Right forelimb (tissue), 1 donor: Measurements from ENCODE around the gene ELK3.

Source experiments
- DNase-seq: peaks from one replicate; pipeline ENCODE4 v3.0.0-alpha.2; 2018

Gene ELK3

DNA sequence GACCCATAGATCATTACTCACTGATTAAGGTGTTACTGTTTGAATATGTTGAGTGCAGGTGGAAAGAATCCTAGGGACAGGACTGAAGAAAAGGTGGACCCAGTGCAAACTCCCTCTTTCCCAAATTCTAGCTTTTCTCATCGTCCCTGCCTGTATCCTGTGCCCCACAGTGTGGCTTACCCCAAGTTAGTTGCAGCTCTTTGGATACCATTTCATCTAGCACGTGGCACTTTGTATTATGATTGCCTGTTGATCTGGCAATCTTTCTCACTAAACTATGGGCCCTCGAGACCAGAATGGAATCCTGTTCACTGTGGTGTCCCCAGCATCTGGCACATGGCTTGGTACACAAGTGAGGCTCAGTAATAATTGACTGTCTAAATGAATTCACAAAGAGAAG, 66.5 kb downstream of the ELK3 start:
- DNase-seq: no peak

DNA sequence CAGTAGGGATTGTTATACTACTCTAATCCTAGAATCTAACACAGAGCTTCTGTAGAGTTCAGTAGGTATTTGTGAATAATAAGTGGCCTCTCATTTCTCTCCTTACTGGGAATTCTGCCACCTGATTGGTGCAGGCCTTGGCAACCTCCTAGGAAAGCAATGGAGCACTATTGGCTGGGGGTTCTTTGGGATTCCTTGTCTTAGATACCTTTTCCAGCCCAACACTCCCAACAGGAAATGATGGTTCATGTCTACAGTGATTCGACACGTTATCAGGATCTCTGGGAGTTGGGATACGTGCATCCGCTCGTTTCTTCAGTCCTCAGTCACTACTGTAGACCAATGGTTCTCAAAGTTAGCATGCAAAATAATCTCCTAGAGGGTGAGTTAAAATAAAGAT, 67.4 kb downstream of the ELK3 start:
- DNase-seq: no peak

DNA sequence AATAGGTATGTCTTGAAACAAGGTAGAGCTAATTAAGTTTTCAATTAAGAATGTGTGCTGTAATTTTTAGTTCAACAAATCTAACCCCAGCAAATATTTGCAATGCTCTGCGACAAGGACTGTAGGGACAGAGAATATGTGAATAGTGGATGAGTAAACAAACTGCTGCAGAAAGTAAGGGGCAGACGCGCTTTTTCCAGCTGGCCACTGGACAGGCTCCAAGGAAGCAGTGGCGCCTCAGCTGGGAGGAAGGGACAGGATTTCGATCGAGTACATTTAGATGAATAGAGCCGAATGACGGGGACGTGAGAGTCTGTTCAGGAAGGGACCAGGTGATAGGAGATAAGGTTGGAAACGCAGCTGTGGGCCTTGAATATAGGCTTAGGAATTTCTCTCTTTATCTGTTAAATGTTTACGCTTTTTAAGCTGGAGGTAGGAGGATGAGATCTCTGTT, 69.3 kb downstream of the ELK3 start:
- no peak for DNase-seq

DNA sequence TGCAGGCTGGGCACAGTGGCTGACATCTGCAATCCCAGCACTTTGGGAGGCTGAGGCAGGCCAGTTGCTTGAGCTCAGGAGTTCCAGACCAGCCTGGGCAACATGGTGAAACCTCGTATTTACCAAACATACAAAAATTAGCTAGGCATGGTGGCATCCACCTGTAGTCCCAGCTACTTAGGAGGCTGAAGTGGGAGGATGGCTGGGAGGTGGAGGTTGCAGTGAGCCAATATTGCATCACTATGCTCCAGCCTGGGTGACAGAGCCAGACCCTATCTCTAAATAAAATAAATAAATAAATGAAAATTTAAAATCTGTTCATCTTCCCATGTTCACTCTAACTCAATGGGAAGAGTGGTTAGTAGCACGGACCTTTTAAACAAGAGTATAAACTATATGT, 71.2 kb downstream of the ELK3 start:
- DNase-seq: no peak

DNA sequence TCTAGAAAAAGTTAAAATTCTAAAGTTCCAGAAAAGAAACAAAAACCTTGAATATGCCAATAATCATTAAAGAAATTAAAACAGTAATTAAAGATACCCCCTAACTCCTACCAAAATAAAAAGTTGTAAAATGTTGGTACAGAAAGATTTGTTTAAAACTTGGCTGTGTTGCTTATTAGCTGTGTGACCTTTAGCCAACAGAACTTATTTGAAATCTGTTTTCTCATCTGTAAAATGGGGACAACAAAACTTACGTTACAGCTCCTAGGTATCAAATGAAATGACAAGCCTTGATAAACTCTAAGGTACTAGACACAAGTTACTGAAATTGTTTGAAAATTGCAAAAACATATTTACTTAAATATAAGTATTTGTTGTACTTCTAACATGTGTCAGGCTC, 71.7 kb downstream of the ELK3 start:
- DNase-seq: no peak

DNA sequence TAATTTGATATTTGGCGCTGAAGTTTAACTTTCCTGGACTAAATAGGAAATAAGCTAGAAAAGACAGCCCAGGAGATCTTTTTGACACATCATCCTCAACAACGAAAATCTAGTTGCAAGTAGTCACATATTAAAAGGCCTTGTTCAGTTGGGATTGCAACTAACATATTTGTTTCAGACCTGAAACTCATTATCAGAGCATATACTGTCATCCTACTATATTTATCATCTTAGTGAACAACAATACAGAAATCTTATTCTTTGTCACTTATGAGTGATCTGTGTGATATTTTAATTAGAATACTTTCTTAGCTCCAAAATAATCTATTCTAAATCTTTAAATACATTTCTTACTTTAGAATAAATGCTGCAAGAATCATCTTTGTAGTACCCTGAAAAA, 72.1 kb downstream of the ELK3 start:
- no peak for DNase-seq

DNA sequence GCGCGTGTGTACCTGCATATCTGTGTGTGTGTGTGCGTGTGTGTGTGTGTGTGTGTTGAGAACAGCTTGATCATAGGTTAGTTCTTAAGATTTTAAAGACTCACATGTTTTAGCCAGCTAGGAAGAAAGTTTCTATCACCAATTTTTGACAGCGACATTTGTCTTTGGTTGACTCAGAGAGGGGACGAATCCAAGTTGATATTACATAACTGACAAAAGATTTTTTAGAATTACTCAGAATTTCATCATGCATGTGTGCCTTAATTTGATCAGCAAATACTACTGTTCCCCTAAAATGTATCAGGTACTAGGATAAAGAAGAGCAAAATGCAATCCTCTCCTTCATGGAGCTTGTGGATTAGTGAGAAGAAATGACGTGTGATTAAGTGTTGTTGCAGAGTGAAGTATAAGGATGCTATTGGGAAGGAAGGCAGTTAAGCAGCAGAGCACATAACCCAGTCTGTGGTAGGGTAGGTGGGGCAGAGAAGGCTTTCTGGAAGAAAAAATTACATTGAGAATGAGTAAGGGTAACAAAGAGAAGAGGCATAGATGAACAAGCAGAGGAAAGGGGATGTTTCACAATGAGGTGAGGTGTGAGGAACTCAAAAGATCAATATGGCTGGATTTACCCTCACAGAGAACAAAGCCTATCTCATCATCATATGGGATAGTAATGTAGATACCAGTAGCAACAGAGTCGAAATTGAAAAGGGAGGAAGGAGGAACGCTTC, 77.5 kb downstream of the ELK3 start:
- DNase-seq: no peak

DNA sequence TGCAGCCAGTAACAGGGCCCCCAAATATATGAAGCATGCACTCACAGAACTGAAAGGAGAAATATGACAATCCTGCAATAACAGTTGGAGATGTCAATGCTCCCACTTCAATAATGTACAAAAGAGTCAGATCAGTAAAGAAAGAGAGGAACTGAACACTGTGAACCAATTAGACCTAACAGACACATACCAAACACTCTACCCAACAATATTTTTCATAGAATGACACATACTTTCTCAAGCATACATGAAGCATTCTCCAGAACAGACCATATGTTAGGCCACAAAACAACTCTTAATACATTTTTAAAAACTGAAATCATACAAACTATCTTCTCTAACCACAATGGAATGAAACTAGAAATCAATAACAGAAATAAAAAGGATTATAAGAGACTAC, 80.2 kb downstream of the ELK3 start:
- no peak for DNase-seq

DNA sequence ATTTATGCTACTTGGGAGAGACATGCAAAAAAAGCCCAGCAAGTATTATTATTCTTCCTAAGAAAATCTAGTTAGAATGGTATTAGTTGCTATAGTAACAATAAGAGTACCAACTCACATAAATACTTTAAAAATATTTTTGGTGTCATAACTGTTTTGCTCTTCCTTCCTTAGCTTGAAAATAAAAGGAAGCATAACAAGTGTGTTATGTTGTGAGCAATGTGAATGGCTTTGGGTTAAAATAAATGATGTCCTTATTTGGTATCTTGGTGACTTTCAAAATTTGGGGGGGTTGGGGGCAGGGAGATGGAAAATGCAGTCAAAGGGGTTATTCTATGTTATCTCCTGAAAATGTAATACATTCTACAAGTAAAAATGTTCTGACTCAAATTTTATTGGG, 91.0 kb downstream of the ELK3 start:
- no peak for DNase-seq

DNA sequence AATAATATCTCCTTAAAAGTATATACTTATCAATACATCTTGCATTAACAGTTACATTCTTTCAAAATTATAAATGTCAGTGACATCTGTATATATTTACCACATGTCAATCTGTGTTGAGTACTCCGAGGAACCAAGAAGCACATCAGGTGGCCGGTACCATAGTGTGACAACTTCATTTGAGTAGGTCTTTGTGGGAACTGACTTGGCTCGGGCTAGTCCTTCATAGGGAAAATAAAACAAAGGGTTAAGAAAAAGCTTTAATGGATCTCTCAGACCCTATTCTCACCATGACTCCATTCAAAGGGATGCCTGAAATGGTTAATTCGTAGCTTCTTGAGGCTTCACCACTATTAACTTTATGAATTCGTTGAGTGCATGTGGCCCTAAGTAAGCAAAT, 94.9 kb downstream of the ELK3 start:
- DNase-seq: no peak

DNA sequence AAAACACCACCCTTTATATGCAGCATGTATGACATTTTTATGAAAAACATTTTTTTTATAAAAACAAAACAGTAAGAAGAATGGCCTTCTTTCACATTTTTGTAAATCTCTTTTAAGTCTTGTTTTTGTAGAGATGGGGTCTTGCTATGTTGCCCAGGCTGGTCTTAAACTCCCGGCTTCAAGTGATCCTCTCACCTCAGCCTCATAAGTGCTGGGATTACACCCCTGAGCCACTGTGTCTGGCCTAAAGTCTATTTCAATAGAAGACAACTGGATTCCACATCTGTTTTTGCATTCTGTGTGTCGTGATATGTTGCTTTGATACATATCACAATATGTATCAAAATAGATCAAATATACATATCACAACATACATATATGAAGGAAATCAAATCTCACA, 98.9 kb downstream of the ELK3 start:
- DNase-seq: no peak

DNA sequence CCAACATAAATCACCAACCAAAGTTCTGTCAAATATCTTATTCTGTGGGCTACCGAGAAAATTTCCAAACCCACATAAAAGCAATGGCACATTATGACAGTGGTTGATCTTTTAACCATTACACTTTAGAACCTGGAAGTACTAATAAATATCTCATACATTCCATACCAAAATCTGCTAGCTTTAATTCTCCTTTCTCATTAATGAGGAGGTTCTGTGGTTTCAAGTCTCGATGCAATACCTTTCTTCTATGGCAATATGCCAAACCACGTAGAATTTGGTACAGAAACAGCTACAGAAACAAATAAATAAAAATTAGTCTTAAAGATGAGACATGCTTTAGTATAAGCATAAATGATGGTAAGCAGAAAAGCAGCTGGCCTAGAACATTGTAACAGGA, 100.7 kb downstream of the ELK3 start:
- DNase-seq: no peak

DNA sequence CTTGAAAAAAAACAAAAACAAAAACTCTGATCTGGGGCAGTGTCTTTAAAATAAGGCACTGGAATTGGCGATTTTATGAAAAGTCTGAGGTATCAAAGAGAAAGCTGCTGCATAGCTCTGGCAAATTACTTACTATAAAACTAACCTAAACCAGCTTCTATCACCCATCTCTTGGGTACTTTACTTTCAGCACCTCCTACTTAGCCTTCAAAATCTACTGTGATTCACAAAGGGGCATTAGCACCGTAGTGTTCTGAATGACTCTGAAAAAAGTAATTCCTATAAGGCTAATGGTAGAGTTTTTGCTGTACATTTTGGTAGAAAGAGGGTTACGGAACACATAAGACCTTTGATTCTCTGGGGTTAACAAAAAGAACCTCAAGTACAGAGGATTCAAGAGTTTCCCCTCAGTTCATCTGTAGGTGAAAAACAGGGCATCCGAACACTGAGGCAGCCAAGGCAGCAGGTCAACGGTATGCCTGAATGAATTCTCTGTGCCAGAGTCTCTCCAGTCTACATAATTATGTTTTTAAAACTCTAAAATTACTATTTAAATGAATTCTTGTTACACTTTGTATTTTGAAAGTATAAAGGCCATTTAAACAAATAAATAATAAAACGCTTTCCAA, 101.5 kb downstream of the ELK3 start:
- no peak for DNase-seq

DNA sequence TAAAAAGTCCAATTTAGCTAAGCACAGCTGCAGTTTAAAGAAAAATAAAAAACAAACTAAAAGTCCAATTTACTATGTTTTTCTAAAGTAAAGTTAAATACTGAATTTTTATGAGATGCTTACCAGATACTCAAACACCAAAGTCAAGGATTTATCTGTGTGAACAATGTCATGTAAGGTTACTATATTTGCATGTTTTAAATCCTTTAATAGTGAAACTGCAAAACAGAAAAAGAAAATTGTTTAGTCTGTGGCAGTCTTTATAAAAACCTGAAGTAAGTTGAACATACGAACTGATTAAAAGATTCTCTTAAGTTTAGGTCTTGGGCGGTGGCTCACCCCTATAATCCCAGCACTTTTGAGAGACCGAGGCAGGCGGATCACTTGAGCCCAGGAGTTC, 103.3 kb downstream of the ELK3 start:
- DNase-seq: no peak

DNA sequence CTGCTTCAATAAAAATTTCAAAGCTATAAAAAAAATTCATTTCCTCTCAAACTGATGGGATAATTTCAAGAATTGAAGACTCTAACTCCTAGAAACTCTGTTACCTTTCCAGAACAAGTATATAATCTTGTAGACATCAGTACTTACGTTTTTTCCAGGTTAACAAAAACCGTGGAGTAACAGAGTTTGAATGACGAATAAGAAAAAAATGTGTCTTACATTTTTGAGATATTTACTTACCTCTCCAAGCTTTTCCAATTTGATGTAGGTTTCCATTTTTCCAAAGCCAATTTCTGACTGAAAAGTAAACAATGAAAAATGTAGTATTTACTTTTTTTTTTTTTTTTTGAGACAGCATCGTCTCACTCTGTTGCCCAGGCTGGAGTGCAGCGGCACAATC, 105.9 kb downstream of the ELK3 start:
- DNase-seq: no peak

DNA sequence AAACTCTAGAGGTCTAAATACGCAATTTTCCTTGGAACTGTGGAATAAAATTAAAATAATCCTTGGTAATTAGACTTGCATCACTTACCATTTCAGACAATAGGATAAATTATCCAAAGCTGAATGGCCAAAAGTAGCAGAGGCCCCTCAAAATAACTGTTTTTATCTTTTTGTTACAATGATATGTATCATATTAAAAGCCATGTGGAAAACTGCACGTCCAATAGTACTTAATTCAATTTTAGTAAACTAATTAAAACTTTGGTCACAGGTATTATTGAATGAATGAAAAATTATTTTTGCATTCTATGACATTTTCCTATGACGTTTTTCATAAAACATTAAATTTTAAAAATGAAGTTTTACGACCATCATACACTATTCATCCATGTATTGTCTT, 107.6 kb downstream of the ELK3 start:
- no peak for DNase-seq

DNA sequence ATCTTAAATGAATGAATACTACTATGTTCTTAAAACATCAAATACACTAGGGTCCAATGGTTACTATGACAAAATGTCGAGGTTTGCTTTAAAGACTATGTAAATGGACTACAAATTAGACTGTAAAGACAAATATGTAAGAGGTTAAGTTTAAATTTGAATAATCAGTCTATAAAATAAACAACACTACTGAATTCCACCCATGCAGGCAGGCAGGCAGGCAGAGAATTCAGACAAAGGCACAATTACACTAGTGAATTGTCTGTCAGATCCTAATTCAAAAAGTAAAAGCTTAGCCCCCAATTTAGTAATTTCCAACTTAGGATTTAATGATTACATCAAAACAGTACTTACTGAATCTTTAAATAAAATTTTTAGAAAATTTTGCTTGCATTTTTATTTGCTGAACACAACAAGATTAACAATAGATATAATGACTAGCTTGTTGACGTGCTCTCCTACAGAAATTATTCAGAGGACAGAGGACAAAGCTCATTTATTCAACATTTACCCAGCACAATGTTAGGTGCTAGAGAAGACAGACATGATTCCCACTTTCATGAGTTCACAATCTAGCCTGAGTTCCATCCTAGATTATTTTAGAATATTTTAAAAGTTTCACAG, 108.6 kb downstream of the ELK3 start:
- no peak for DNase-seq

DNA sequence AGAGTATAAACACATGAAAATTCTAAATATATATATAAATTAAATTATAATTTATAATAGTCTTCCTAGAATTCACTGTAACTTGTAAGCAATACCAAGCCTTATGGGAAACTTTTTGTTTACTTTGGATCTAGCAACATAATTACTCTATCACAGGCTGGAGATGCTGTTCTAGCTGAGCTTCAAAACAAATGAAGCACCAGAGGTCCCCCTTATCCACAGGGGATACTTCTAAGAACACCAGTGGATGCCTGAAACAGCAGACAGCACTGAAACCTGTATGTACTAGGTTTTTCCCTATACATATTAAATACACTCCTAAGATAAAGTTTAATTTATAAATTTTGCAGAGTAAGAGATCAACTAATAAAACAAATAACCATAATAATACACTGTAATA, 109.5 kb downstream of the ELK3 start:
- no peak for DNase-seq

DNA sequence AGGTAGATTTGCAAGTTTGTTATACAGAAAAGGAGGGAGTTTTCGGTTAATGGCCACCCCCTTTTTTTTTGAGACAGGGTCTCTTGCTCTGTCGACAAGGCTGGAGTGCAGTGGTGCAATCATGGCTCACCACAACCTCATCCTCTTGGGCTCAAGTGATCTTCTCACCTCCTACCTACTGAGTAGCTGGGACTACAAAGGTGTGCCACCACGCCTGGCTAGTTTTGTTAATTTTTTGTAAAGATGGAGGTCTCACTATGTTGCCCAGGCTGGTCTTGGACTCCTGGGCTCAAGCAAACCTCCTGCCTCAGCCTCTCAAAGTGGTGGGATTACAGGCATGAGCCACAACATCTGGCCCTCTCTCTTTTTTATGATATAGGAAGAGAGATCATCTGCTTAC, 111.5 kb downstream of the ELK3 start:
- DNase-seq: no peak

DNA sequence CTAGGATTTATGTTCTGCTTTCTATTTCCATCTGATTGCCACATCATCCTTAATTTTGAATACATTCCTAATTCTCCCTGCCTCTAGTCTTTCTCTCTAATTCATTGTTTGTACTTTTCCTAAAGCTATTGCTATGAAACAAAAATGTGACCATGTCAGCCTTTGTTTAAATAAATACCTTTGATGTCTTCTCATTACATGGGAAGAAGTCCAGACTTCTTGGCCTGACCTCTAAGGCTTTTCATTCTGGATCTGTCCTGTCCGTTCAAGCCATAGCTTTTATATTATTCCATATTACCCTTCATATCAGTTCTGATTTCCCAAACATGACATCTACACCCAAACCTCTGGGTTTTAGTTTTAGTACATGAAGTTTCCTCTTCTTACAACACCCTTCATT, 114.7 kb downstream of the ELK3 start:
- no peak for DNase-seq

DNA sequence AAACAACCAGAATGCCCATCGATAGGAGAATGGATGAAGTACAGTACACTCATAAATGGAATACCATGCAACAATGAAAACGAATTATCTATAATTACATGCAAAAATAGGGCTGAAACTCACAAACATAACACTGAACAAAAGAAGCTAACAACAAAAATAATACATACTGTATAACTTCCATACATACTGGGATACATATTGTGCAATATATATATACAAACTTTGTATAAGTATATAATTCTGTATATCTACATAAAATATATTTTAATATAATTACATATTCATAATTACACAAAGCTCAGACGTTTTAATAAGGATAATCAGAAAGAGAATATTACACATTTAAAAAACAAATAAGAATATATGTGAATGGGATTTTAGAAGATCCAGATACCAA, 115.9 kb downstream of the ELK3 start:
- DNase-seq: no peak

DNA sequence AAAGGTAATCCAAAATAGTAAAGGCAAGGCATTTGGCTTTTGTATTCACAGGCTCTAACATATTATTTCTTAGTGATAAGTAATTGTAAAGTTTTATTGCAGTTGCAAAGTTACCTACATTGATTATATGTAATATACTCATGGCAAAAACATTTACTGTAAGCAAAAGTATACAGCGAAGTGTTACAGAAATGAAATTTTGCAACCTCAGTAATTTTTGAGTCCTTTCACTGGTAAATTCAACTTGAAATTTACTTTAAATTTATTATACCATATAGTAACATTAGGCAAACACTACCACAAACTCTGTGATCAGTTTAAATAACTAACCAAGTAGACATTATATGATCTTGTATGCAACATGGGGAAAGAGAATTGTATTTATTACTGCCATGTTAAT, 117.0 kb downstream of the ELK3 start:
- no peak for DNase-seq

DNA sequence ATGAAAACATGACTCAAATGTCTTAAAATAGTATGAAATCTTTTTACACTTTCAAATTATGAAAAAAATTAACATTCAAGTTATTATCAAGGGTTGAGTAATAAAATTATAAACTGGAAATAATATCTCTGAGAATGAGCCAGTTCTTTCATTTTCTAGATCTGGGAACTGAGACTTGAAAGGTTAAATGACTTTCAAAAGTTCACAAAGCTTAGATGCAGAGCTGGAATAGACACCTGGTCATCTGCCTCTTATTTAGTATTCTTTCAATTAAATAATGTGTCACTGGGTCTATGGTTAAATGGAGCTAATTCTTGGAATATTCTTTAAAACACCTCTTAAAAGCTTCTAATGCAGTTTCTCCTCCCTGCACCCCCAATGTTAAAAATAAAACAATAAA, 119.4 kb downstream of the ELK3 start:
- DNase-seq: no peak

DNA sequence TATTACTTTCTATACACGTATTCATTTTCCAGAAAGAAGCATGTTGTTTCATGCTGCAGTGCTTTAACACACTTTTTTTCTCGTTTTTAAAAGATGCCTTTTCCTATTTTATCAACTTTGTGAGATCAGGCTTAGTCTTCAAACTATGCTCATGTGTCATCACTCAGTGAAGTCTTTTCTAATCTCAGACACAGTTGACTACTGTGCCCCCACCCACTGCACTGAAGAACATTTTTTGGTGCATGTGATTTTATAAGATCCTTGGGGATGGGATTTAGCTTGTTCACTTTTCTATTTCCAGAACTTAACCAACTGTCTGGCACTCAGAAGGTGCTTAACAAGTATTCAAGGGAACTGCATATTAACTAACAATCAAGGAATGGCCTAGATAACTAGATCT, 120.5 kb downstream of the ELK3 start:
- no peak for DNase-seq
